Fibroblast of skin of left quadriceps (primary cell): ENCODE data around the gene ZNF576.
"Not testable (repeated sequence)": the region's sequence is repeated elsewhere in the genome, so short reads cannot be mapped to it uniquely, and the experiment has no call there.

Source experiments
- DNase-seq, 2 experiments: peaks; one replicate each; pipeline ENCODE4 v3.0.0-alpha.2; 2013; ENCODE audit warnings: low read depth in 2 of 2

The ZNF576 gene

GRCh38 chr19:43595999-43596841 is at the start of gene ZNF576, which contains the start of gene IRGQ:
Gene ZNF576 (plus strand): TSS chr19:43596595. CDS start chr19:43597109, 514 bp downstream.
Gene IRGQ (minus strand): TSS chr19:43596134. CDS start chr19:43595338, 796 bp downstream.
- DNase-seq = peak; percentile 98

GRCh38 chr19:43547926-43548325 is 48.5 kb upstream of the ZNF576 start:
- not testable (repeated sequence) for DNase-seq

- DNase-seq = no peak
Measured at GRCh38 chr19:43548706-43549105, 47.7 kb upstream of the ZNF576 start.

- no peak for DNase-seq
Measured at GRCh38 chr19:43551399-43552197, 44.8 kb upstream of the ZNF576 start.

DNA sequence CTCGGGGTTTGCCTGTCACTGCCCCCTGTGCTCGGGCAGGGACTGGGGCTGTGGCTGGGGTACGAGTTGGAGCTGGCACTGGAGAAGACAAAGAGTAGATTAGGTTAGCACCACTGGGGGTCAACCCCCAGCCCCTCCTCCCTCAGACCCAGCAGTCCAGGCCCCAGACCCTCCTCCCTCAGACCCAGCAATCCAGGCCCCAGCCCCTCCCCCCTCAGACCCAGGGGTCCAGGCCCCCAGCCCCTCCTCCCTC is 44.3 kb upstream of the ZNF576 start:
- no peak for DNase-seq

DNA sequence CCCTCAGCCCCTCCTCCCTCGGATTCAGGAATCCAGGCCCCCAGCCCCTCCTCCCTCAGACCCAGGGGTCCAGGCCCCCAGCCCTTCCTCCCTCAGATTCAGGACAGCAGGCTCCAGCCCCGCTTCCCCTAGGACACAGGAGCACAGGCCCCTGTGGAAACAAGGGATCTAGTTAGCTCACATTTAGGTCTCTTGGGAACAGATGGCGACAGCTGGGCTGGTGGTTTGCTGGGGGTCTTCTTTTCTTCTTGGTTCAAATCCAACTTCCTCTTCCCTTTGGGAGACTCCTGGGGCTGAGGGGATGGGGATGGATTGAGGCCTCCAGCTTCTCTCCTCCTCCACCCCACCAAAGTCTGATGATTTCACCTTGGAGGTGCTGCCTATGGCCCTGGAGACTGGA is 43.8 kb upstream of the ZNF576 start:
- DNase-seq = no peak

DNA sequence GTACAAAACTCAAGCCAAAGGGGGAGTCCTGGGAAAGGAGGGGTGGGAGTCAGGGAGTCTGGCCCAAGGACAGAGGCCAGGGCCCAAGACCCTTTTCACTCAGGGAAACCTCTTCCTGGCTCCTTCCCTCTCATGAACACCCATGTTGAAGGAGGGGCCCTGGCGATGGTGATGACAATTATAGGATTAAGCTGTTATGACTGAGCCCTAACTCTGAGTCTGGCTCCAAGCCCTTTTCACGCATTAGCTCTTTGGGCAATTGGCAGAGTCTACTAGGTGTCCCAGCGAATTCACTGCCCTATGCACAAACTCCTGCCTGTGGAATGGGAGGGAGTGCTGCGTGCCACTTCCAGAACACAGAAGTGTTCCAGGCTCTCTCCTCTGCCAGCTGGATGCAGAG is 42.7 kb upstream of the ZNF576 start:
- no peak for DNase-seq

- DNase-seq = no peak
Measured at GRCh38 chr19:43554317-43554895, 42.0 kb upstream of the ZNF576 start.

DNA sequence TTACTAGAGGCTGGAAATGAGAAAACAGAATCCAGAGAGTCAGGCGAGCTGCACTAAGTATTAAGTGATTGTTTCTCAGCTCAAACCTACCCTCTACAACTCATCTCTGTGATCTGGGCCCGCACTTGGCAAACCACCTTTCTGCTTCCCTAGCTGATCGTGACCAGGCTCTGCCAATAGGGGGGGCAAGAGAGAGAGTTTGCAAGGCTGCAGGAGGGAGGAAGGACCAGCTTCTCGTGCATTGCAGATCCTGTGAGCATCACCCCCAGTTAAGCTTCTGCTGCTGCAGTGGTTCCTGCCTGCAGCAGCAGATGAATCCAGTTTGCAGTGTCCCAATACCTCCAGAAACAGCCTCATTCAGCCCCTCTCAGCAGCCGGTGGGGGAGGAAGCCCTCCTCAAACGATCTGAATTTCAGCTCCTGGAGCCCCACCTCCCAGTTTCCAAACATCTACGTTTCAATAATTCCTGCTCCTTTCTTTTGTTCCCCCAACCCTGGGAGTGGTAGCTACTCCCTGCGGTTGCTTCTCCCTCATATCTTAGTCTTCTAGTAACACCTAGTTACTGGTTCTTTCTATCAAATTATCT is 41.1 kb upstream of the ZNF576 start:
- DNase-seq = peak; percentile 25 to 26

DNA sequence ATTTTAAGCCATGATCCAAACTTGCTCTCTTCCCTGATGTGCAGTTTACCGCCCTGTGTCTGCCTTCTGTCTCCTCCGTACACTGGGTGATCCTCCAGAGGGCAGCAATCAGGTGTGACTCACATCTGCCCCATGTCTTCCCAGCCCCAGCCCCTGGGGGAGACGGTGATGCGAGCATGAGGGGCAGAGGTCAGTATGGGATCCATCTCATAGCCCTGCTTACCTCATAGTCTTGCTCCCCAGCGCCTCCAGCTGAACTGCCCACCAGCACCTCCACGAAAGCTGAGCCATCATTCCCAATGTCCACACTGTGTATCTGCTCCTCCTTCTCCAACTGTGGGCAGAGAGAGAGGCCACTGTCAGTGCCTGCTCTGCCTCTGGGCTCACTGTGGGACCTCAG is 35.7 kb upstream of the ZNF576 start:
- no peak for DNase-seq

GRCh38 chr19:43561139-43561970 is 35.0 kb upstream of the ZNF576 start:
- no peak for DNase-seq

DNA sequence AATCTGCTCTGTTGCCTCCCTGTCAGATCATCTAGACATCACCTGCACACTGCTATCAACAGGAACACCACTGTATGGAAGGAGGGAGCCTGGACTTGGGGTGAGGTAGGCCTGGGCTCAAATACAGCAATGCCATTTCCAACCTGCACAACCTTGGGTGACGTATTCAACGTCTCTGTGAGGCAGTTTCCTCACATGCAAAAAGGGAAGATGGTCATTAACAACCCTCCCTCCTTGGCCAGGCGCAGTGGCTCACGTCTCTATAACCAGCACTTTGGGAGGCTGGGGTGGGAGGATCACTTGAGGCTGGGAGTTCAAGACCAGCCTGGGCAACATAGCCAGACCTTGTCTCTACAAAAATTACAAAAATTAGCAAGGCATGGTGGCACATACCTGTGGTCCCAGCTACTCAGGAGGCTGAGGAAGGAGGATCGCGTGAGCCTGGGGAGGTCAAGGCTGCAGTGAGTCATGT is 34.1 kb upstream of the ZNF576 start:
- no peak for DNase-seq

DNA sequence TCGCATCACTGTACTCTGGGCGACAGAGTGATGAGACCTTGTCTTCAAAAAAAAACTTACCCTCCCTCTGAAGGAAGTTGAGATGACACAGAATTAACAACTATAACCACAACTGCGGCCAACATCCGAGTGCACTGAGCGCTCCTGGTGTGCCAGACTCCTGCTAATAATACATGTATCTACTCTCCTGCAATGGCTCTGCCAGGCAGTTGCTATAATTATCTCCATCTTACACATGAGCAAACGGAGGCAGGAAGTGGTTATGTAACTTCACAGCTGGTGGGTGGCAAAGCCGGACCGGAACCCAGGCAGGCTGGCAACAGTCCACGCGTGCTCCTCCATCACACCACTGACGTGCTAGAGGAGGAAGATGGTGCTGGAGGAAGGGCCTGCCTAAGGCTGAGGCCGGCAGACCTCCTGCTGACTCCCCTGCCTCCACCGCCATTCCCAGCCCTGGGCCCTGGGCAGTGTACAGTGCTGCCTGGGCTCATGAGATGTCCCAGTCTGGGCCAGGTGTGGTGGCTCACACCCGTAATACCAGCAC is 33.6 kb upstream of the ZNF576 start:
- peak; percentile 26 to 27 for DNase-seq

DNA sequence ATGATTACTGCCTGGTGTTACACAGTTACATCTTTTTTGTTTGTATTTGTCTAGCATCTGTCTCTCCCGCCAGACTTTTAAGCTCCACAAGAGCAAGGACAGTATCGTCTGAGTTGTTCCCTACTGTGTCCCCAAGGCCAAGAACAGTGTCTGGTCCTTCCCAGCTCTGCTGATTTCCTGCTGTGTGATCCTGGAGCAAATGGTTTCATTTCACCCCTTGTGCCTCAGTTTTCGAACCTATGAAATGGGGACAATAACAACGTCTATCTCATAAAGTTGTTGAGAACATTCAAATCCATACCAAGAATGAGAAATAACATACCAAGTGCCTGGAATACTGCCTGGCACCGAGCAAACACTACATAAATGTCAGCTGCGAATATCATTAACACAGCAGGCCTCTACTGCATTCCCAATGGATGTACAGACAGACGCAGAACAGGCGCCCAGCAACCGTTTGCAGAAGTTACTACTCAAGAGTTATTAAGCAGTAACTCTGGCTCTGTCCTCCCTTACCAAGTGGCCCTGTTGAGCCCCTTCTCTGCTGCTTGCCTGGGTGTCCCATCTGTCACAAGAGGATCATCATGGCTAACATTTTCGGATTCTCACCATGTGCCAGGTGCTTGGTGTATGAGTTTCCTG is 32.5 kb upstream of the ZNF576 start:
- DNase-seq = no peak

GRCh38 chr19:43564800-43565199 is 31.6 kb upstream of the ZNF576 start:
- no peak for DNase-seq

- DNase-seq = no peak
Measured at GRCh38 chr19:43569657-43570056, 26.7 kb upstream of the ZNF576 start.

DNA sequence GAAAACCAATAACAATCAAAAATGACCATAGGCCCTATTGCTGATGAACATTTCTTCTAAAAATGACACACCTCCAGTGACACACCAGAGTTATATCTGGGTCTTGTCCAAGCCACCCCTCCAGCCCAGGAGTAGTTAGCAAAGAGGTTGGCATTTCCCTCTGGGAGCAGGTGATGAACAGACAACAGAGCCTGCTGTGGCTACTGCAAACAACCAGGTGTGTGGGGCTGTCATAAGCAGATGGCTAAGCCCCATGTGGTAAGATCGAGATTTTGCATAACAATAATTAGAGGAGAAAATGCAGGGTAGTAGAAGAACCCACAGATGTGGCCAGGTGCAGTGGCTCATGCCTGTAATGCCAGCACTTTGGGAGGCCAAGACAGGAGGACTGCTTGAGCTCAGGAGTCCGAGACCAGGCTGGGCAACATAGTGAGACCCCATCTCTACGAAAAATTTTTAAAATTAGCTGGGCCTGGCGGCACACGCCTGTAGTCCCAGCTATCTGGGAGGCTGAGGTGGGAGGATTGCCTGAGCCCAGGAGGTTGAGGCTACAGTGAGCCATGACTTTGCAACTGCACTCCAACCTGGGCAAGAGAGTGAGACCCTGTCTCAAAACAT is 26.1 kb upstream of the ZNF576 start:
- no peak for DNase-seq

DNA sequence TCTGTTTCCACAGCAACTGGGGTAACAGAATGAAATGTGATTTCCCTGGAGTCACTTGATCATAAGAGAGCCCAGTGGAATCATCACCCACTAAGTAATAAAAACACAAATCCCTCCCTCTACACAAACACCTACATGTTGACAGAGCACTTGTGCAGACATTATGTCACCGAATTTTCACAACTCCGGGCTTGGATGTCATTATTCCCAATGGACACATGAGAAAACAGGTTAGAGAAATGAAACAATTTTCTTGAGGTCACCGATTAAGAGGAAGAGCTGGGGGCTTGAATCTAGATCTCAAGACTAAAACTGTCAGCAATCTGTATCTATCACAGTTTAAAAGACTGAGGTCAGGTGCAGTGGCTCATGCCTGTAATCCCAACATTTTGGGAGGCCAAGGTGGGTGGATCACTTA is 24.2 kb upstream of the ZNF576 start:
- no peak for DNase-seq

DNA sequence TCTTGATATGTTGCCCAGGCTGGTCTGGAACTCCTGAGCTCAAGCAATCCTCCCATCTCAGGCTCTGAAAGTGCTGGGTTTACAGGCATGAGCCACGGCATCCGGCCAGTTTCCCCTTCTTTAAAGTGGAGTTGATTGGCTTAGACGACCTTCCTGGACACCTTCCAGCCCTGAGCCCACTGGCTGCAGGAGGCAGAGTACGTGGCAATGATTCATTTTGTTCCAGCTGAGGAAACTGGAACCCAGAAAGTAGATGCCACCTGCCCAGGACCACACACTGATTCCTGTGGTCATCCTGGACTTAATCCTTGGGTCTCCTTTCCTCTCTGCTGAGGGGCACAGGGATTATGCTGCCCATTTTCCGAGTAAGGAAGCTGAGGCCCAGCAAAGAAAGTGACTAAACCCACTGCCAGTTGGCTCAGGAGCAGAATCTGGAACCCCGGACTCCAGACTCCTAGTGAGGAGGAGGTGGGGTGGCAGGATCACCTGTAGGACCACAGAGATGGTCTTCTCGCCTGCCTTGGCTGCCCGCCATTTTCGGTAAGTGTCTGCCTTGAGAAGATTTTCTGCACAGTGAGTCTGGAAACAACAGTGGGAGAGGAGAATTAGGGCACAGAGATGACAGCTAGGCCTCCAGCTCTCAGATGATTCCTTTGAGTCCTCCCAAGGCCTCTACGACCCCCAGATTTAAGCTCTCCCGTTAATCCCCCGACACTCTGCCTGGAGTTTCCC is 21.8 kb upstream of the ZNF576 start:
- DNase-seq = no peak
